ENCODE measurements around the gene GPR17. TPM values are rescaled to one million over a fixed set of nuclear protein-coding genes. Genes with fewer than 3 reads are reported as not detected.

GPR17 gene
- total and polyA plus RNA-seq, 2 donors (not counting 1 experiment from before 2014, with no cell fraction given), result 0.06 TPM; not detected in 1

- H3K27ac Mint-ChIP-seq, result no peak overlapping the region
- no peaks in the 10 kb centered on the region for H3K9me3 Mint-ChIP-seq (ENCODE audit: insufficient read depth)
- ATAC-seq (ENCODE audit: low read depth) (no peak), DNase-seq (no peak)
- POLR2A ChIA-PET, result no interaction called here
- no peaks in the 10 kb centered on the region for H3K27me3 Mint-ChIP-seq
- Histone ChIP-seq H3K79me2 (ENCODE audit: control insufficient read depth, insufficient read depth, low read length) (no peaks in the 10 kb centered on the region), H3K27me3 (replicated peaks in 1 of 4; ENCODE audit: control extremely low read depth in 1 of 4, control insufficient read depth in 3 of 4, insufficient read depth in 4 of 4, low read length in 3 of 4) (no peaks in the 10 kb centered on the region), H3K4me1 (ENCODE audit: control insufficient read depth in 2 of 2, insufficient read depth in 2 of 2, low read length in 2 of 2) (peaks cover 22 to 44% of the 10 kb centered on the region in 2 donors), H3K9me3 (ENCODE audit: control extremely low read depth in 1 of 3, control insufficient read depth in 2 of 3, insufficient read depth in 1 of 3, low read length in 2 of 3) (peaks cover 0 to 18% (median 0%) of the 10 kb centered on the region in 3 donors), H2AFZ (ENCODE audit: insufficient read depth, low read depth, low read length, poor library complexity, severe bottlenecking) (no peak overlapping the region), H3K27ac (ENCODE audit: low read length in 2 of 2) (no peak overlapping the region), H3K4me3 (ENCODE audit: control extremely low read depth in 1 of 5, extremely low read depth in 1 of 5, insufficient read depth in 1 of 5, low read depth in 2 of 5, low read length in 4 of 5) (no peak overlapping the region), H4K20me1 (ENCODE audit: control insufficient read depth, insufficient read depth, low read length, poor library complexity, severe bottlenecking) (no peaks in the 10 kb centered on the region), H3K36me3 (replicated peaks in 1 of 2; ENCODE audit: control extremely low read depth in 1 of 2, control insufficient read depth in 1 of 2, extremely low read depth in 1 of 2, insufficient read depth in 2 of 2, low read length in 1 of 2) (no peaks in the 10 kb centered on the region), H3K4me2 (replicated peaks; ENCODE audit: low read depth, low read length, poor library complexity, severe bottlenecking) (no peak overlapping the region), H3K9ac (ENCODE audit: low read length) (no peak overlapping the region)
- WGBS (ENCODE audit: insufficient coverage), result 98% methylated on average over 8 of the region's 8 CpGs
- H3K4me1 Mint-ChIP-seq, result peaks cover 35% of the 10 kb centered on the region
- no peak for TF ChIP-seq EZH2 (IDR thresholded peaks at IDR 0.05; ENCODE audit: borderline replicate concordance, insufficient read depth, low read depth, low read length, poor library complexity, severe bottlenecking)
- no peak overlapping the region for H3K4me3 Mint-ChIP-seq
- intact Hi-C loops (cut with micrococcal nuclease), result no loop called here
- CTCF ChIA-PET, result interaction anchor here (19.3 kb wide), 1 partner anchor 62 kb away, joined by 553 read pairs; no protein-coding TSS in a partner anchor
Observed at GRCh38 chr2:127654838-127655175, 8.9 kb downstream of the GPR17 start.

- ChIA-PET POLR2A (no interaction called here), CTCF (interaction anchor here (2.1 to 19.3 kb wide), 2 partner anchors 62 to 64 kb away, joined by 11 to 553 read pairs; no protein-coding TSS in a partner anchor)
- H3K9me3 ChIP-seq (ENCODE audit: control extremely low read depth in 1 of 3, control insufficient read depth in 2 of 3, insufficient read depth in 1 of 3, low read length in 2 of 3), result peaks cover 0 to 23% (median 0%) of the 10 kb centered on the region in 3 donors
- no peak overlapping the region for H3K9ac ChIP-seq (ENCODE audit: low read length)
- H2AFZ ChIP-seq (ENCODE audit: insufficient read depth, low read depth, low read length, poor library complexity, severe bottlenecking), result no peak overlapping the region
- Mint-ChIP-seq H3K9me3 (ENCODE audit: insufficient read depth) (no peaks in the 10 kb centered on the region), H3K4me3 (no peak overlapping the region), H3K27me3 (no peaks in the 10 kb centered on the region), H3K4me1 (peaks cover 36% of the 10 kb centered on the region), H3K27ac (no peak overlapping the region)
- ATAC-seq (ENCODE audit: low read depth) (no peak), DNase-seq (no peak)
- no peaks in the 10 kb centered on the region for H3K36me3 ChIP-seq (replicated peaks in 1 of 2; ENCODE audit: control extremely low read depth in 1 of 2, control insufficient read depth in 1 of 2, extremely low read depth in 1 of 2, insufficient read depth in 2 of 2, low read length in 1 of 2)
- H3K27me3 ChIP-seq (replicated peaks in 1 of 4; ENCODE audit: control extremely low read depth in 1 of 4, control insufficient read depth in 3 of 4, insufficient read depth in 4 of 4, low read length in 3 of 4), result peaks cover 0 to 1% (median under 1%) of the 10 kb centered on the region in 4 experiments
- no peaks in the 10 kb centered on the region for H3K79me2 ChIP-seq (ENCODE audit: control insufficient read depth, insufficient read depth, low read length)
- TF ChIP-seq EZH2 (IDR thresholded peaks at IDR 0.05; ENCODE audit: borderline replicate concordance, insufficient read depth, low read depth, low read length, poor library complexity, severe bottlenecking) (no peak), CTCF (IDR thresholded peaks at IDR 0.05) (no peak)
- no peaks in the 10 kb centered on the region for H4K20me1 ChIP-seq (ENCODE audit: control insufficient read depth, insufficient read depth, low read length, poor library complexity, severe bottlenecking)
- no peak overlapping the region for H3K4me2 ChIP-seq (replicated peaks; ENCODE audit: low read depth, low read length, poor library complexity, severe bottlenecking)
- H3K4me3 ChIP-seq (ENCODE audit: control extremely low read depth in 1 of 5, extremely low read depth in 1 of 5, insufficient read depth in 1 of 5, low read depth in 2 of 5, low read length in 4 of 5), result no peak overlapping the region
- no peak overlapping the region for H3K27ac ChIP-seq (ENCODE audit: low read length in 2 of 2)
- H3K4me1 ChIP-seq (ENCODE audit: control insufficient read depth in 2 of 2, insufficient read depth in 2 of 2, low read length in 2 of 2), result peaks cover 22 to 38% of the 10 kb centered on the region in 2 donors
- intact Hi-C loops (cut with micrococcal nuclease), result no loop called here
- 90% methylated on average over 9 of the region's 16 CpGs for WGBS (ENCODE audit: insufficient coverage)
Observed at GRCh38 chr2:127655209-127656073, 9.5 kb downstream of the GPR17 start.

Measured in B cell (primary cell).